ENCODE measurements around the gene TCP11.

Gene TCP11

DNA sequence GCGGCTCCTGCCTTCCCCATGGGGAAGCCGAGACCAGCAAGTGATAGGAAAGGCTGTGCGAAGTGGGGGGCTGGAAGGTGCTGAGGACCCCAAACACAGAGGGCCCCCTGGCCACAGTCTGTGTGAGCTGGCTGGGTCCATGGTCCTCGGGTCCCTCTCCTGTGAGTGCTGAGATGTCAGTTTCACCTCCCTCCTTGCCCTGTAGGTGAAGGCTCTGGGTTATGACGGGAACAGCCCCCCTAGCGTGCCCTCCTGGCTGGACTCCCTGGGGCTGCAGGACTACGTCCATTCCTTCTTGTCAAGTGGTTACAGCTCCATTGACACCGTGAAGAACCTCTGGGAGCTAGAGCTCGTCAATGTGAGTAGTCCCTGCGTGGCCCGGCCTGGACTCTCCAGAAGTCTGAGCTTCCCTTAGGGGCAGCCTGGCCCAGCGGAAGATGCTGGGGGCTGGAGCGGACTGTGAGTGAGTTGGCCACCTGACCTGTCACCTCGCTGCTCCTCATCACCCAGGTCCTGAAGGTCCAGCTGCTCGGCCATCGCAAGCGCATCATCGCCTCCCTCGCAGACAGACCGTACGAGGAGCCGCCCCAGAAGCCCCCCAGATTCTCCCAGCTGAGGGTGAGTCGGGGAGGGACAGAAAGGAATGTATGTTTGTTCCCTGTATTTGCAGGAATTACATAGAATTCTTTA lies 61.7 kb downstream of the TCP11 start:
- no peak for DNase-seq

DNA sequence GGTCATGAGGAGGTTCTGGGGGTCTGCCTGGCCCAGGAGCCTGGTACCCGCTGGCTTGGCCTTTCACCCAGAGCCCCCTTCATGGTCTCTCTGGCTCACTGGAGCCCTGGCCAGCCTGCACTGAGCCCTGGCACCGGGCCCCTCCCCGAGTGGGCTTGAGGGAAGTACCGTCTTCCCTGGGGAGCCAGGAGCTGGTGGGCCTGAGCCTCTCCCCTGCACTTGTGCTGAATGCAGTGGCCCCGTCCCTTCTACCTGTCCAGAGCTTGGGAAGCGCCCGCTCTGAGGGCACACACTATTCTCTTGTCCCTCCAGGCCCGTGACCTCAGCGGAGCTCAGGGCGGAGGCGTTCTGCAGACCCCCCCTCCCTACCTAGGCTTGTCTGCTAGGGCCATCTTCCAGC lies 62.2 kb downstream of the TCP11 start:
- no peak for DNase-seq

DNA sequence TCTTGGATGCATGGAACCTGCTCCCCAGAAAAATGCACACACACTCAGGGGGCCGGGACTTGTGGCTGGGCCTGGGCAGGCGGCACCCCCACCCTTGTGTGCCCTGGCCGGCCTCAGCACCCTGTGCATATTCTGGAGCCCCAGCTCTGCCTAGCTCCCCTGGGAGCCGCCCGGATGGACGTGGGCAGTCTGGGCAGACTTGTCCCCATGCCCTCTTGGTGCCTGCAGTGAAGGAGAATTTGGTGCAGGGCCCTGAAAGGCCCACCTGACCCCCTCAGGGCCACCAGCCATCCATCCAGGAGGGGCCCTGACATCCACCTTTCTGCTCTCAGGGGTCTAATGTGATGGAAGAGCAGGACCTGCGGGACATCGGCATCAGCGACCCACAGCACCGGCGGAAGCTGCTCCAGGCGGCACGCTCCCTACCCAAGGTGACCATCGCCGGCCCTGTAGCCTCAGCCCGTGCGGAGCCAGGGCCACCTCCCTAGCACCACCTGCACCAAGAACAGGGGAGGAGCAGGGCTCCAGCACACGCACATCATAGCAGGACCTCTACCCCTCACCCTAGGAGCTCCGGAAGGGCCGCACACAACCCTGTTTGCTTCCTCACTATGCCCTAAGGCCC lies 62.8 kb downstream of the TCP11 start:
- DNase-seq: no peak

DNA sequence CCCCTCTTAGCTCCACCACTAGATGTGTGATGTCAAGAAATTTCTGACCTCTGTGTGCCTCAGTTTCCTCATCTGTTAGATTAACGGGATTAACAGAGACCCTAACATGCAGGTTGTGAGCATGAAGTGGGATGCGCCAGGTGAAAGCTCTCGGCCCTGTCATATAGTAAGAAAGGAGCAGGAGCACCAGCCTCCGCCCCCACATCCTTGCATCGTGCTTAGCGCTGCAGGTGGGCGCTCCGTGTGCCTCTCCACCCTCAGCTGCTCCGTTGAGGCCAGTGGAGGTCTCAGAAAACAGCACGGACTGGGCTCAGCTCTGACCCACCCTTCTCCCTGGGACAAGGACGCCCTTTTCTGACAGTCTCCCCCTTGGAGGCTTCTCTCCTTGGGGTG lies 63.4 kb downstream of the TCP11 start:
- no peak for DNase-seq

DNA sequence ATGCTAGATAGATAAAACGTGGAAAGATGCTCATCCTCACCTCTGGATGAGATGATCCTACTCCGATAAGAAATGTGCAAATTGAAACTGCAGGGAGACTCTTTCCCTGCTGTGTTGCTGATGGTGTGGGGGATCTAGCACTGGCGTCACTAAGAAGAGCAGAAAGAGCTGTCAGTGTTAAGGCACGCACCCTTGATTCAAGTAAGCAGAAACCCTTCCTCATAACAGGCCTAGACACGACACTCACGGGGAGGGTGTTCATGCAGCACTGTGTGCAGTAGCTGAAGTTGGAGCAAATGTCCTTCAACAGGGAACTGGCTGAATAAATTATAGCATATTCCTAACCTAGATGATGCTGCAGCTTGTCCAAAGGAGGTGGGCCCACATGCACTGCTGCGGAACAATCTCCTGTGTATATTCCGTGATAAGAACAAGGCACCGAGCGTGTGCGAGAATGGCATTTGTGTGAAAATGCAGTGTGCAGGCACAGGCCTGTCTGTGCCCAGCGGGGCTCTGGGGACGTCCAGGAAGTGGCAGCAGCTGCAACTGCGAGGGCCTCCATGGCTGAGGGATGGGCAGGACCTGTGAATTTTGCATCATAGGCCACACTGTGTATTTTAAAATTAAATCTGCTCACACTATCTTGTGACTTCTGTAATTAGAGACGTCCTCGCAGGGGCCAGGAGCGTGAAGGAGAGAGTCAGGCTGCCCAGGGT lies 64.0 kb downstream of the TCP11 start:
- DNase-seq: no peak

DNA sequence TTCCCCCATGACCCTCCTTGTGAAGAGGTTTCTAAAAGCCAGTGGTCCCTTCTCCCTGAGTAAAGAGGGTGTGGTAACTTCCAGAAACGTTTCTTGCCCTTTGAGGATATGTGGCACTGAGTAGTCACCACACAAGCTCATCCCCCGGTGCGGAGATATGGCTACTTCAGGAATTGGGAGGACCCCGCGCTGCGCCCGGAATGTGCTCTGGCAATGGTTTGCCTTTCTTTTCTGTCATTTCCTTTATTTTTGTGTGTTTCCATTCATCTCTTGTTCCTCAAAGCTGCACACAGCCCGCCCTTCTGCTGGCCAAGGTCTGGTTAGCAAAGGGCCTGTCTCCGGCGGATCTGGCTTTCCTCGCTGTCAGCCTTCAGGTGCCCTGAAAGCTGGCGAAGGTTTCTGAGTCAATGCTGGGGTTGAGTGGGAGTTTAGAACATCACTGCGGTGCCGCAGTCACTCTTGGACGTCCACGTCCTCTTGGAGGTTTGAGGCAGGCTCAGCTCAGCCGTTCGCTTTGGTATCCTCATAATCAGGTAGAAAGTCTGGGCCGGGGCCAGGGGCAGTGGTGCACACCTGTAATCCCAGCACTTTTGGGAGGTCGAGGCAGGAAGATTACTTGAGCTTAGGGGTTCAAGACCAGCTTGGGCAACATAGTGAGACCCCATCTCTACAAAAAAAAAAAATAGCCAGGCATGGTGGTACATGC lies 67.2 kb downstream of the TCP11 start:
- DNase-seq: no peak

DNA sequence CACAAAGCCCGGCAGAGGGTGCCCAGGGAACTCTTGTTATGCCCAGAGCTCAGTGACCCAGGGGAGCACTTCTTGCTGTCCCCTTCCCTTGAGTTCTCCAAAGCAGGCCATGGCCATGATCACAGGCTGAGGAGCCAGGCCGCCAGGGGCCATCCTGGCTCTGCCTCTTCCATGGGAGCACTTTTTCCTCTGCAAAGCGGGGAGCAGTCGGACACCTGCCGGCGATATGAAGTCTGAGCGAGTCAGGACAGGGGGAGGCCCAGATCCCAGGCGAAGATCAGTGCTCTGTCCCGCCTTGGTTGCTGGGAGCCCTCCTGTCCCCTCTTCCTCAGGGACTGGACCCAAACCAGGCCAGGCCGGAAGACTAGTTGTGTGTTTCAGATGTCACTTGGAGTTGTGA lies 67.9 kb downstream of the TCP11 start:
- no peak for DNase-seq

DNA sequence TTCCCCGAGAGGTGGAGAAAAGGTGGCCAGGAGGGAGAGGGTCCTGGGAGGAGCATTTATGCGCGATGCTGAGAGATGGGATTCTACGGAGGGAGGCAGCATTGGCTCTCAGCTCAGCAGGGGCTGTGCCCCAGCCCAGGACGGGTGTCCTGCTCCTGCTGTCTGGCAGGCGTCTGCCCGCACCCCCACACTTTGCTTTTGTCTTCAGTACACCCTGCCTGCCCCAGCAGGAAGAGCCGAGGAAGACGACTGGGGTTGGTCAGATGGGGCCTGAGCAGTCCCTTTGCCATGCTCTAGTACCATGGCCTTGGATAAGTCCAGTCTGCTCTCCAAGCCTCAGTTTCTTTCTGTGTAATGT lies 68.5 kb downstream of the TCP11 start:
- no peak for DNase-seq

DNA sequence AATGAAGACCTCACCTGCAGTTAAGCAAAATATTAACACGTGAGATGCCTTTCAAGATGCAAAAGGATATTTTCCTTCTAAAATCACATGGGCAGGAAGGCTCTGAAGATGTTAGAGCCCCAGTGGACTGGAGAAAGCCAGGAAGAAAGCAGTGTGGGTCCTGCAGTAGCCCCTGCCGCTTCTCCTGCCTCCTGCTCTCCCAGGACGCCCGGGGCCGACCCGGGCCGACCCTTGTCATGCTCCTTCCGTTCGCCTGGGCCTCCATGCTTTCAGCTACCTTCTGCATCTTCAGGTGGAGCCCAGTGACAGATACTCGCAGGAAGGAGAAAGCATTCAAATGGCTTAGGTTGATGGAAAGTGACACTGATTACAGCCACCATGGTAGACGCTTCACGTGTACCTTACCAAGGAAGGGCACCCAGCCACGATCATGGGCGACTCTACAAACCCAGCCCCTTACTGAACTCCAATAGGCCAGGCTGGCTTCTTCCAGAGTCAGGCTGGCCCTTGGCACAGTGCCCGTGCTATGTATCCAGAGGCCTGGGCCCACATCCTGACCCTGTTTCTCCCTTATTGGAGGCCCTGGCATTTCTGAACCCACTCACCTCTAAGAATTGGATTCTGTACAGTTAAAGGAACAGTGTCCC lies 69.0 kb downstream of the TCP11 start:
- no peak for DNase-seq

DNA sequence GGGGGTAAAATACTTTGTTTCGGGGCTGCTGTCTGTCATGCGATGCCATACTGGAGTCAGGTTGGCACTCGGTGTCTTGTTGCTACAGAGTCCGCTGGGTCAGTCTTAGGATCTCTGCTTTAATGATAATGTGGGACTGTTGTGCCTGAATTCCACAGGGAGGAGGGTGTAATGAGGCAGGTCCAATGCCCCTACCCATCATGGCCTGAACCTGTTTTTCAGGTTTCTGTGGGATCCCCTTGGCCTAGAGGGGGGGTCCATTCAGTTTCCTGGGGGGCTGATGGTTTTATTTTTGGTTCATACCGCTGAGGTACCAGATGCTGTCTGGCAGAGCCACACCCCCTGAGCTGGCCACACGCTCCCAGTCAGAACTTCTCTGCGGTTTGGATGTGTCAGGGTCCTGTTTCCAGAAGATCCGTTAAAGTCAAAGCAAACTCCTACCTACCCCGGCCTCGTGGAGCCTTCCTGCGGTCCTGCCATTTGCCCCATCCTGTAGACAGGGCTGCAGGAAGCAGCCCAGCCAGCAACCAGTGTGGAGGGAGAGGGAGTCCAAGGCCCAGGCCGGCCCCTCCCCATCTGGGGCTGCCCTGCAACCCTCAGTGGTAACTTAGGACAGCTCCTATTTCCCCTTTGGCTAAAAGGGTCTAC lies 69.7 kb downstream of the TCP11 start:
- DNase-seq: no peak

DNA sequence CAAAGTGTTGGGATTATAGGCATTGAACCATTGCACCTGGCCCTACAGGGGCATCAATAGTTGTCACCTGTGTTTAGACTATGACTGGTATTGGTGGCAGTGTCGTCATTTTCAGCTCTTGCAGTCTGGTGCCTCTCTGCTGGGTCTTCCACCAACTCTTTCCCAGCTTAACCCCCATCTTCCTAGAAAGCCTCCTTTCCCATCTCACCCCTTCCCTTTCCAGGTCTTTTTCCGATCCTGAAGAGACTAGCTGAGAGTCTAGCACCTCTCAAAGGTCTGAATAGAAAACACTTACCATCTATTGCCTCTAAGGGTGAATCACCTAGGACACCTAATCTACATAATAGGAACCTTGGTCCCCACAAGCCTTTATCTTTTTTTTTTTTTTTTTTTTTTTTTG lies 71.0 kb downstream of the TCP11 start:
- DNase-seq: no peak

DNA sequence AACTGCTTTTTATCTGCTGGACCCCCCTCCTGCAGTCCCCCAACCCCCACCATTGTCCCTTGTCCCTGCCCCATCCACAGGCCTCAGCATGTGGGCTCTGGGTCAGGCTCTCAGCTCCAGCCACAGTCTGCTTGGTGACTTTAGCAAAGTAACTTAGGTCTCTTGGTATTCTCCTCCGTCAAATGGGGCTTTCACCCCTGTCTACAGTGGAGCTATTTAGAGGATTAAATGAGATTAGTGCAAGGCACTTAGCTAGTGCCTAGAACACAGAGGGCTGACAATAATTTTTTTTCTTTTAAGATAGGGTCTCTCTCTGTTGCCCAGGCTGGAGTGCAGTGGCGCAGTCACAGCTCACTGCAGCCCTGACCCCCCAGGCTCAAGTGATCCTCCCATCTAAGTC lies 71.9 kb downstream of the TCP11 start:
- DNase-seq: no peak

DNA sequence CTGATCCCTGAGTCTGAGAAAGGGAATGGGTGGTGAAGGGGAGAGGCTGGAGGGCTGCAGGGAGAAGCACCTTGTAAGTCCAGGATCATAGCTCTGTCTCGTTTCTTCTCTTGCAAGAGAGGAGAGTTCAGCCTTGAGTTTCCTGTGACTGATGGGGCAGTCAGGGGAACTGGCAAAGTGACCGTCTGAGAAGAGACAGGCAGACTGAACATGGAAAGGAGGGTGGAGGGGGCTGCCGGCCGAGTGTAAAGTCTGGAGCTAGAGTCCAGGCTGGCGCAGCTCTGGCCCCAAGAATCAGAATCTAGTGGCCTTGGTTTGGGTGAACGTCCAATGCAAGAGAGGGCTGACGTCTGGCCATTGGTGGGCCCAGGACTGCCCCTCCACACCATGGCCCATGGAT lies 72.5 kb downstream of the TCP11 start:
- no peak for DNase-seq

DNA sequence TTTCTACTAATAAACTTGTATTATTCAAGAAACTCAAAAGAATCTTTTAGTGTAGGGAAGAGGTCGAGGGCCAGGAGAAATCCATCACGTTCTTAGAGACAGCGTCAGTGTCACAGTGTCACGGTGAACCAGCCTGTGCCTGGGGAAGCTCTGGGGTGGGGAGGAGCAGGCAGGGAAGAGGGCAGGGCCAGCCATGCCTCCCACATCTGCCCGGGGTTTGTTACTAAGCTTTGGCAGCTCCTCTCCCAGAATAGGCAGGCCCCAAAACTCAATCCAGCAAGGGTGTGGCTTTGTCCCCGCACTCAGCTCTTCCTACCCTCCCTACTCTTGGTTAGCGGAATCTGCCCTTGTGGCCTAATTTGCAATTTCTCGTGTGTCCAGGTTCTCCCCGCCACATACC lies 72.9 kb downstream of the TCP11 start:
- no peak for DNase-seq

Data from midbrain (tissue), 1 donor.